HEK293 (cell line): ENCODE measurements around the gene EEIG2.

Source experiments
- IKZF3 ChIP-seq: fragments of 450-650 bp; IDR thresholded peaks from 2 replicates; pipeline ENCODE4 v1.5.0; 2018; ENCODE audit warnings: missing biosample characterization, mild to moderate bottlenecking, missing genetic modification characterization, moderate library complexity
- YY1 ChIP-seq: fragments of 450-650 bp; formaldehyde crosslinking; IDR thresholded peaks from 2 replicates; pipeline ENCODE4 v1.5.1; 2018; ENCODE audit warnings: missing biosample characterization, missing genetic modification characterization
- ZFP3 ChIP-seq: fragments of 450-650 bp; formaldehyde crosslinking; IDR thresholded peaks from 2 replicates; pipeline ENCODE4 v1.5.1; 2016; ENCODE audit warnings: low read depth, missing biosample characterization, missing genetic modification characterization
- TF ChIP-seq, protein P1 (sequence below): fragments of 450-650 bp; formaldehyde crosslinking; IDR thresholded peaks from 2 replicates; pipeline ENCODE4 v1.5.1; 2017; ENCODE audit warnings: missing biosample characterization, mild to moderate bottlenecking, missing genetic modification characterization, moderate library complexity
- TF ChIP-seq, protein P2 (sequence below): fragments of 450-650 bp; formaldehyde crosslinking; IDR thresholded peaks from 2 replicates; pipeline ENCODE4 v1.5.1; 2016; ENCODE audit warnings: missing biosample characterization, missing genetic modification characterization
- TF ChIP-seq, protein P3 (sequence below): fragments of 450-650 bp; formaldehyde crosslinking; IDR thresholded peaks from 2 replicates; pipeline ENCODE4 v1.5.1; 2016; ENCODE audit warnings: missing biosample characterization, missing genetic modification characterization

DNA sequence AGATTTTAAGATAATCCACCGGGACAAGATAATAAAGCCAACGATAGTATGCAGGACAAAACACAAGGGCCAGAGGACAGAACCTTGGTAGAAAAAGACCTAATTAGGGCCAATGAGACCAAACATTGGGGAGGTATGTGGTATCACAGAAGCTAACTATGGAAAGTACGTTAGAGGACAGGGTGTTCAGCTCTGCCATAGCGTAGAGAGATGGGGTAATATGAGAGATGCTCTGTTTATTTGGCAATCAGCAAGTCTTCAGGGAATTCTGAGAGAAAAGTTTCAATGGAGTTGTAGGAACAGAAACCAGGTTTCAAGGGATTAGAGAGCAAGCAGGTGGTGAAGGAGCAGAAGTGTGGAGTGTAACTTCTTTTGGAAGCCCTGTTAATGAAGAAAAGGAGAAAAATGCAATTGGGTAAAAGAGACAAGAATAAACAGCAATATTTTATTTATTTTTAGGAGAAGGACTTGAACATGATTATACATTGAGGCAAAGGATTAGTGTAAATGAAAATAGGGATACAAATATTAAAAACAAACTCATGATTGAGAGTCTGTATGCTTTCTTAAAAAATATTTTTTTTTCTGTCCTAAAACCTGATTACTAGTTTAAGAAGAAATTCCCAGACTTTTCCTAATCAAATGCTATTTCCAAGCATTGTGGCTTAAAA, 24.0 kb downstream of the EEIG2 start:
- TF ChIP-seq, protein P1, sequence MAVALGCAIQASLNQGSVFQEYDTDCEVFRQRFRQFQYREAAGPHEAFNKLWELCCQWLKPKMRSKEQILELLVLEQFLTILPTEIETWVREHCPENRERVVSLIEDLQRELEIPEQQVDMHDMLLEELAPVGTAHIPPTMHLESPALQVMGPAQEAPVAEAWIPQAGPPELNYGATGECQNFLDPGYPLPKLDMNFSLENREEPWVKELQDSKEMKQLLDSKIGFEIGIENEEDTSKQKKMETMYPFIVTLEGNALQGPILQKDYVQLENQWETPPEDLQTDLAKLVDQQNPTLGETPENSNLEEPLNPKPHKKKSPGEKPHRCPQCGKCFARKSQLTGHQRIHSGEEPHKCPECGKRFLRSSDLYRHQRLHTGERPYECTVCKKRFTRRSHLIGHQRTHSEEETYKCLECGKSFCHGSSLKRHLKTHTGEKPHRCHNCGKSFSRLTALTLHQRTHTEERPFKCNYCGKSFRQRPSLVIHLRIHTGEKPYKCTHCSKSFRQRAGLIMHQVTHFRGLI: no peak
- TF ChIP-seq, protein P2, sequence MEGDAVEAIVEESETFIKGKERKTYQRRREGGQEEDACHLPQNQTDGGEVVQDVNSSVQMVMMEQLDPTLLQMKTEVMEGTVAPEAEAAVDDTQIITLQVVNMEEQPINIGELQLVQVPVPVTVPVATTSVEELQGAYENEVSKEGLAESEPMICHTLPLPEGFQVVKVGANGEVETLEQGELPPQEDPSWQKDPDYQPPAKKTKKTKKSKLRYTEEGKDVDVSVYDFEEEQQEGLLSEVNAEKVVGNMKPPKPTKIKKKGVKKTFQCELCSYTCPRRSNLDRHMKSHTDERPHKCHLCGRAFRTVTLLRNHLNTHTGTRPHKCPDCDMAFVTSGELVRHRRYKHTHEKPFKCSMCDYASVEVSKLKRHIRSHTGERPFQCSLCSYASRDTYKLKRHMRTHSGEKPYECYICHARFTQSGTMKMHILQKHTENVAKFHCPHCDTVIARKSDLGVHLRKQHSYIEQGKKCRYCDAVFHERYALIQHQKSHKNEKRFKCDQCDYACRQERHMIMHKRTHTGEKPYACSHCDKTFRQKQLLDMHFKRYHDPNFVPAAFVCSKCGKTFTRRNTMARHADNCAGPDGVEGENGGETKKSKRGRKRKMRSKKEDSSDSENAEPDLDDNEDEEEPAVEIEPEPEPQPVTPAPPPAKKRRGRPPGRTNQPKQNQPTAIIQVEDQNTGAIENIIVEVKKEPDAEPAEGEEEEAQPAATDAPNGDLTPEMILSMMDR (tag by site-specific recombination): no peak
- TF ChIP-seq, protein P3, sequence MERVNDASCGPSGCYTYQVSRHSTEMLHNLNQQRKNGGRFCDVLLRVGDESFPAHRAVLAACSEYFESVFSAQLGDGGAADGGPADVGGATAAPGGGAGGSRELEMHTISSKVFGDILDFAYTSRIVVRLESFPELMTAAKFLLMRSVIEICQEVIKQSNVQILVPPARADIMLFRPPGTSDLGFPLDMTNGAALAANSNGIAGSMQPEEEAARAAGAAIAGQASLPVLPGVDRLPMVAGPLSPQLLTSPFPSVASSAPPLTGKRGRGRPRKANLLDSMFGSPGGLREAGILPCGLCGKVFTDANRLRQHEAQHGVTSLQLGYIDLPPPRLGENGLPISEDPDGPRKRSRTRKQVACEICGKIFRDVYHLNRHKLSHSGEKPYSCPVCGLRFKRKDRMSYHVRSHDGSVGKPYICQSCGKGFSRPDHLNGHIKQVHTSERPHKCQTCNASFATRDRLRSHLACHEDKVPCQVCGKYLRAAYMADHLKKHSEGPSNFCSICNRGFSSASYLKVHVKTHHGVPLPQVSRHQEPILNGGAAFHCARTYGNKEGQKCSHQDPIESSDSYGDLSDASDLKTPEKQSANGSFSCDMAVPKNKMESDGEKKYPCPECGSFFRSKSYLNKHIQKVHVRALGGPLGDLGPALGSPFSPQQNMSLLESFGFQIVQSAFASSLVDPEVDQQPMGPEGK: no peak
- TF ChIP-seq YY1 (tag by site-specific recombination) (no peak), ZFP3 (tag by site-specific recombination) (no peak), IKZF3 (tag by site-specific recombination) (no peak)
